Measurements from ENCODE around the gene YIF1A.

The YIF1A gene

GRCh38 chr11:66272596-66272995, 16.3 kb downstream of the YIF1A start:
- Histone ChIP-seq H3K9ac (ENCODE audit: low read length) (no peak overlapping the region), H3K27ac (ENCODE audit: low read depth, low read length) (no peak overlapping the region), H3K4me1 (ENCODE audit: control insufficient read depth, insufficient read depth, low read length) (peaks cover 3% of the 10 kb centered on the region; the same call in 1 of the 2 replicates), H3K27me3 (ENCODE audit: control insufficient read depth, insufficient read depth, low read length) (no peaks in the 10 kb centered on the region), H3K9me3 (ENCODE audit: control insufficient read depth, insufficient read depth, low read depth, low read length) (no peaks in the 10 kb centered on the region), H3K4me3 (ENCODE audit: low read depth, low read length) (no peak overlapping the region), H3K36me3 (ENCODE audit: control insufficient read depth, insufficient read depth, low read length) (peaks cover 48% of the 10 kb centered on the region)

DNA sequence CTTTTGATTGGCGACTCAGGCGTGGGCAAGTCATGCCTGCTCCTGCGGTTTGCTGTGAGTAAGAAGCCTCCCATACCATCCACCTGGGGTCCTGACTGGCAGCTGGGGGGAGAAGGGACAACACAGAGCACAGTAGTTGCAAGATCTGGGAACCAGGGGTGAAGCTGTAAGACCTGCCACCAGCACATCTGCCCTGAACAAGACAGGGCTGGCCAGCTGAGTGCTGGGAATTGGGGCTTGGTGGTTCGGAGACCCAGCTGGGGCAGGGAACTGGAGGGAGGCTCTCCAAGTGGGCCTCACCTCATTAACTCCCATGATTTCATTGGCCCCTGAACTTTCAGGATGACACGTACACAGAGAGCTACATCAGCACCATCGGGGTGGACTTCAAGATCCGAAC, 17.1 kb downstream of the YIF1A start:
- Histone ChIP-seq H3K4me1 (ENCODE audit: control insufficient read depth, insufficient read depth, low read length) (no peaks in the 10 kb centered on the region), H3K36me3 (ENCODE audit: control insufficient read depth, insufficient read depth, low read length) (peaks cover 48% of the 10 kb centered on the region), H3K27ac (ENCODE audit: low read depth, low read length) (no peak overlapping the region), H3K27me3 (ENCODE audit: control insufficient read depth, insufficient read depth, low read length) (no peaks in the 10 kb centered on the region), H3K9me3 (ENCODE audit: control insufficient read depth, insufficient read depth, low read depth, low read length) (no peaks in the 10 kb centered on the region), H3K4me3 (ENCODE audit: low read depth, low read length) (no peak overlapping the region), H3K9ac (ENCODE audit: low read length) (no peak overlapping the region)

DNA sequence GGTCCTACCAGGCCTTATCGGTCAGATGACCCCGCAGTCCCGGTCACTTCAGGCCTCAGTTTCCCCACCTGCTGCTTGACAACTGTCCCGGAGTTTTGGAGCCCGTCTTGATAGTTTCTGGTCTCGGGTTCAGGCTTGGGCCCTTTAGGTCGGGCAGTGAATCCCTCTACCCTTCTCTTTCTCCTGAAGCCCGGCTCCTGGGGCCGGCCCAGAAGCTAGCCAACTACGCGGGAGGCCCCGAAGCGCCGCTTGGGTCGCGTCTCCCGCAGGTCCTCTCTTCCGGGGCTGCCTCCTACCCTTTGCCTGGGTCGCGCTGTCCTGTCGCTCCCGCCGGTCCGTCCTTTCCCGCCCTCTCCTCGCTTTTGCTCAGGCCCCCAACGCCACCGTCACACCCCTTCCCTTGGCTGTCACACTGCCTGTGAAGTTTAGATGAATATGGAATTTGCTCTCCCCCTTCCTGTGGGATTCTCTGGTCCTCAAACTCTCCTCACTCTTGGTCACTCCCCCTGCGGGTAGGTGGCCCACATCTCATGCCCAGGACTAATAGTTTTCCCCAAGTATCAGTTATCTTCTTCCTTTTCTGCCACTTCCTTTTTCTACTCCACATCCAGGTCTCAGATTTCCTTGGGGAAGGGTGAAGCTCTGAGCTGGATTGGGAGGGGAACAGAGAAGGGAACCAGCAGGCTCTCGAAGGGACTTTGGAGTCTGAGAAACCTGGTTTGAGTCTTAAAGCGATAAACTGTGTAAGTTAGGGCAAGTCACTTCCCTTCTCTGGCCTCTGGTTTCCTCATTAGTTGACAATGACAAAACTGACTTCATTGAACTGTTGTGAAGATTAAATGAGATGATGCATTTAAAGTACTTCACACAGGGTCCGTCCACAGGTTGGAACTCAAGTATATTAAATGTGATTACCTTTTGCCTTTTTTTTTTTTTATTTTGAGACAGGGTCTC, 19.7 kb downstream of the YIF1A start:
- H3K36me3 ChIP-seq (ENCODE audit: control insufficient read depth, insufficient read depth, low read length): peaks cover 45% of the 10 kb centered on the region
- no peaks in the 10 kb centered on the region for H3K27me3 ChIP-seq (ENCODE audit: control insufficient read depth, insufficient read depth, low read length)
- H3K27ac ChIP-seq (ENCODE audit: low read depth, low read length): peak overlapping the region; percentile 92

DNA sequence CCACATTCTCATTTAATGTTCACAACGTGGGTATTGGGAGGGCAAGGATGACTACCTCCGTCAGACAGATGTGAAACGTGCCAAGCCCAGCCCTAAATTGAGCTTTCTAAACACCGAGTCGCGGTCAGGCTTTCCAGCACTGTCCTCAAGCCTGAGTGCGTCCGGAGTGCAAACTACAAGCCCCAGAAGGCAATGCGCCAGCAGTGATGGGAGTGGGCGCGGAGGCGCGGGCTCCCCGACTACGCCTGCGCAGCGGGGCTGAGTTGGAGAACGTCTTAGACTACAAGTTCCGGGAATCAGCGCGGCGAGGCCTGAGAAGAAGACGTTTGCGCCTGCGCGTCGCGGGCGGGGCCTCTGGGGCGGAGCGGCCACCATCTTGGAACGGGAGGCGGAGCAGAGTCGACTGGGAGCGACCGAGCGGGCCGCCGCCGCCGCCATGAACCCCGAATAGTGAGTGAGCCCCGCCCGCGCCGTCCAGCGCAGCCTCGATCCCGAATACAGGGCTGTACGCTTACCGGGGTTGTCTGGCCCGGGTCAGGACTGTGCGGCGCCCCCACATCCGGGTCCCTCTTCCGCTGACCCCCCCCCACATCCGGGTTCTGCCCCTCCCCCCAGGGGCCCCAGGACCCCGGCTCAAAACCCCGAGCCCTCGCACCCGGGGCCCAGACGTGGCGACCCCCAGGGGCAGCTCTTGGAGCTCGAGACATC, 20.5 kb downstream of the YIF1A start, which contains the start of gene RAB1B:
Gene RAB1B, plus strand, starts transcription at position 396 of the 708 bp plus-strand sequence. Its CDS starts 41 bp downstream, at position 437.
- H3K4me3 ChIP-seq (ENCODE audit: low read depth, low read length): peak within 1 kb of the TSS; percentile 75
- peak within 1 kb of the TSS; percentile 94 for H3K9ac ChIP-seq (ENCODE audit: low read length)
- no peaks in the 10 kb centered on the region for H3K9me3 ChIP-seq (ENCODE audit: control insufficient read depth, insufficient read depth, low read depth, low read length)
- no peaks in the 10 kb centered on the region for H3K27me3 ChIP-seq (ENCODE audit: control insufficient read depth, insufficient read depth, low read length)
- H3K4me1 ChIP-seq (ENCODE audit: control insufficient read depth, insufficient read depth, low read length): no peaks in the 10 kb centered on the region
- peak within 1 kb of the TSS; percentile 92 for H3K27ac ChIP-seq (ENCODE audit: low read depth, low read length)
- peaks cover 45% of the 10 kb centered on the region for H3K36me3 ChIP-seq (ENCODE audit: control insufficient read depth, insufficient read depth, low read length)

More for the DNA sequence above, 19.7 kb downstream of the YIF1A start:
- Histone ChIP-seq H3K4me1 (ENCODE audit: control insufficient read depth, insufficient read depth, low read length) (no peaks in the 10 kb centered on the region), H3K4me3 (ENCODE audit: low read depth, low read length) (peak overlapping the region; percentile 75), H3K9ac (ENCODE audit: low read length) (peak overlapping the region; percentile 94), H3K9me3 (ENCODE audit: control insufficient read depth, insufficient read depth, low read depth, low read length) (no peaks in the 10 kb centered on the region)

GRCh38 chr11:66267379-66268243, 21.3 kb downstream of the YIF1A start:
- no peaks in the 10 kb centered on the region for H3K9me3 ChIP-seq (ENCODE audit: control insufficient read depth, insufficient read depth, low read depth, low read length)
- peak overlapping the region; percentile 75 for H3K4me3 ChIP-seq (ENCODE audit: low read depth, low read length)
- peaks cover 45% of the 10 kb centered on the region for H3K36me3 ChIP-seq (ENCODE audit: control insufficient read depth, insufficient read depth, low read length)
- no peaks in the 10 kb centered on the region for H3K27me3 ChIP-seq (ENCODE audit: control insufficient read depth, insufficient read depth, low read length)
- H3K4me1 ChIP-seq (ENCODE audit: control insufficient read depth, insufficient read depth, low read length): no peaks in the 10 kb centered on the region
- peak overlapping the region; percentile 65 for H3K9ac ChIP-seq (ENCODE audit: low read length)
- H3K27ac ChIP-seq (ENCODE audit: low read depth, low read length): no peak overlapping the region

GRCh38 chr11:66267039-66267378, 21.9 kb downstream of the YIF1A start:
- Histone ChIP-seq H3K4me3 (ENCODE audit: low read depth, low read length) (peak overlapping the region; percentile 75), H3K9ac (ENCODE audit: low read length) (peak overlapping the region; percentile 7), H3K27me3 (ENCODE audit: control insufficient read depth, insufficient read depth, low read length) (no peaks in the 10 kb centered on the region), H3K9me3 (ENCODE audit: control insufficient read depth, insufficient read depth, low read depth, low read length) (no peaks in the 10 kb centered on the region), H3K27ac (ENCODE audit: low read depth, low read length) (no peak overlapping the region), H3K4me1 (ENCODE audit: control insufficient read depth, insufficient read depth, low read length) (no peaks in the 10 kb centered on the region), H3K36me3 (ENCODE audit: control insufficient read depth, insufficient read depth, low read length) (peaks cover 45% of the 10 kb centered on the region)

DNA sequence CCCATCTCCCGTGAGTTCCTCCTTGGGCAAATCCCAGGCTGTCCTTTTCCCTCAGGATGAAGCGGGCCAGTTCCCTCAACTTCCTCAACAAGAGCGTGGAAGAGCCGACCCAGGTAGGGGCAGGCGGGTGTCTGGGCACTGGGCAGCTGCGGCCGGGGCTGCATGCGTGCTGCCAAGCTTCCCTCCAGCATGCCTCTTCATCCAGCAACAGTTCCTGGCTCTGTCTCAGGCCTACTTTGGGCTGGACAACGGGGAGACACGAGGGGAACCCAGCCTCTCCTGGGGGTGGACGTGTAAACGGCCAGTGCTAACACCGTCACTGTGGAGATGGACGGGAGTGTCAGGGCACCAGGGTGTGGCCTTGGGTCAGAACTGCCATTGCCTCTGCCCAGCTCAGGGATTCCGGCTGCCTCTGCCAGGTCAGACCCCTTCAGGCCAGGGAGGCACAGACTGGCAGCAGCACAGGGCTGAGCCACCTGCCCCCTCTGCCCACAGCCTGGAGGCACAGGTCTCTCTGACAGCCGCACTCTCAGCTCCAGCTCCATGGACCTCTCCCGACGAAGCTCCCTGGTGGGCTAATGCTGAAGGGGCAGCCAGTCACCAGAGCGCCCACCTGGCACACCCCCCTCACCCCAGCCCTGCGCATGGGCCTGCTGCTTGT, 22.4 kb downstream of the YIF1A start:
- Histone ChIP-seq H3K4me1 (ENCODE audit: control insufficient read depth, insufficient read depth, low read length) (no peaks in the 10 kb centered on the region), H3K36me3 (ENCODE audit: control insufficient read depth, insufficient read depth, low read length) (peaks cover 45% of the 10 kb centered on the region), H3K27ac (ENCODE audit: low read depth, low read length) (no peak overlapping the region), H3K9ac (ENCODE audit: low read length) (no peak overlapping the region), H3K4me3 (ENCODE audit: low read depth, low read length) (peak overlapping the region; percentile 75; the same call in 1 of the 2 replicates), H3K9me3 (ENCODE audit: control insufficient read depth, insufficient read depth, low read depth, low read length) (no peaks in the 10 kb centered on the region), H3K27me3 (ENCODE audit: control insufficient read depth, insufficient read depth, low read length) (no peaks in the 10 kb centered on the region)

GRCh38 chr11:66265531-66266377, 23.2 kb downstream of the YIF1A start:
- peaks cover 52% of the 10 kb centered on the region for H3K36me3 ChIP-seq (ENCODE audit: control insufficient read depth, insufficient read depth, low read length)
- no peaks in the 10 kb centered on the region for H3K9me3 ChIP-seq (ENCODE audit: control insufficient read depth, insufficient read depth, low read depth, low read length)
- no peak overlapping the region for H3K4me3 ChIP-seq (ENCODE audit: low read depth, low read length)
- H3K27me3 ChIP-seq (ENCODE audit: control insufficient read depth, insufficient read depth, low read length): no peaks in the 10 kb centered on the region
- H3K4me1 ChIP-seq (ENCODE audit: control insufficient read depth, insufficient read depth, low read length): no peaks in the 10 kb centered on the region
- no peak overlapping the region for H3K27ac ChIP-seq (ENCODE audit: low read depth, low read length)
- H3K9ac ChIP-seq (ENCODE audit: low read length): no peak overlapping the region

DNA sequence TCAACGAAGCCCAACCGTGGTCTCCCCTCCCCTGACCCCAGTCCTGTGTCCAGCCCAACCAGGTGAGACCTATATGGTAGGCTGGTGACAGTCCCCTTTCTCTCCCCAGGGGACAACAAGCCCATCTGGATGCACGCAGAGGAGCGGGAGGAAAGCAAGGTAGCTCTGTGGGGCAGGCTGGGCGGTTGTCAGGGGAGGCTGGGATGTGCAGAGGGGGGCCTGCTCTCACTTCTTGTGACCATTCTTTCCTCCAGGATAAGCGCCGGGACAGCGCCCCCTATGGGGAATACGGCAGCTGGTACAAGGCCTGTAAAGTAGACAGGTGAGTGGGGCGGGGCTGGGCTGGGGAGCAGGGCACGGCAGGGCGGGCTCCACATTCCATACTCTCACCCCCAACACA, 24.0 kb downstream of the YIF1A start:
- no peak overlapping the region for H3K27ac ChIP-seq (ENCODE audit: low read depth, low read length)
- H3K4me3 ChIP-seq (ENCODE audit: low read depth, low read length): no peak overlapping the region
- H3K36me3 ChIP-seq (ENCODE audit: control insufficient read depth, insufficient read depth, low read length): peaks cover 57% of the 10 kb centered on the region
- no peaks in the 10 kb centered on the region for H3K4me1 ChIP-seq (ENCODE audit: control insufficient read depth, insufficient read depth, low read length)
- no peak overlapping the region for H3K9ac ChIP-seq (ENCODE audit: low read length)
- no peaks in the 10 kb centered on the region for H3K27me3 ChIP-seq (ENCODE audit: control insufficient read depth, insufficient read depth, low read length)
- H3K9me3 ChIP-seq (ENCODE audit: control insufficient read depth, insufficient read depth, low read depth, low read length): no peaks in the 10 kb centered on the region

All from HUES6 (cell line).